Measurements from ENCODE around the gene PLCB4. TPM values are rescaled to one million over a fixed set of nuclear protein-coding genes. Genes with fewer than 3 reads are reported as not detected.
"Not testable (repeated sequence)": the region's sequence is repeated elsewhere in the genome, so short reads cannot be mapped to it uniquely, and the experiment has no call there.

The PLCB4 gene
- polyA plus RNA-seq, 3 donors = 13.1 to 15.7 (median 13.9) TPM

DNA sequence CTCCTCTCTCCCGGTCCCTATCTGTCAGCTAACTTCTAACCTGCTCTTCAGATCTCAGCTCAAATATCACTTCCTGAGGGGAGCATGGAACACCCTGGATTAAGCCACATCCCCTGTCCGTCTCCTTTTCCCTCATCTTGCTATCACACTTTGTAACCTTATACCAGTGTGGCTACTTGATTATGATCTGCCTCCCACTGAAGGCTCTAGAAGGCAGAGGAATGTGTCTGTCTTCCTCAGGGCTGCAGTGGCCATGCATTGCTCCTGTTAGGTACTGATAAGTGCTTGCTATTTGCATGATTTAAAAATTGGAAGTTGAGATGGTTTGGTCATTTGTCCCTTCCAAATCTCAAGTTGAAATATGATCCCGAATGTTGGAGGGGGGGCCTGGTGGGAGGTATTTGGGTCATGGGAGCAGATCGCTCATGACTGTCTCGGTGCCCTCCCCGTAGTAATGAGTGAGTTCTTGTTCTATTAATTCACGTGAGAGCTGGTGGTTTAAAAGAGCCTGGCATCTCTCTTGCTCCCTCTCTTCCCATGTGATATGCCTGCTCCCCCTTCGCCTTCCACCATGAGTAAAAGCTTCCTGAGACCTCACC lies 71.4 kb downstream of the PLCB4 start:
- peak in 1 of 3 donors; percentile 33 for DNase-seq (ENCODE audit: low read depth in 3 of 3, low spot score in 2 of 3)

- DNase-seq (ENCODE audit: low read depth in 3 of 3, low spot score in 2 of 3) = no peak
These were observed 72.2 kb downstream of the PLCB4 start for GRCh38 chr20:9141070-9141469.

- no peak for DNase-seq (ENCODE audit: low read depth in 3 of 3, low spot score in 2 of 3)
These were observed 73.0 kb downstream of the PLCB4 start for GRCh38 chr20:9141921-9142320.

DNA sequence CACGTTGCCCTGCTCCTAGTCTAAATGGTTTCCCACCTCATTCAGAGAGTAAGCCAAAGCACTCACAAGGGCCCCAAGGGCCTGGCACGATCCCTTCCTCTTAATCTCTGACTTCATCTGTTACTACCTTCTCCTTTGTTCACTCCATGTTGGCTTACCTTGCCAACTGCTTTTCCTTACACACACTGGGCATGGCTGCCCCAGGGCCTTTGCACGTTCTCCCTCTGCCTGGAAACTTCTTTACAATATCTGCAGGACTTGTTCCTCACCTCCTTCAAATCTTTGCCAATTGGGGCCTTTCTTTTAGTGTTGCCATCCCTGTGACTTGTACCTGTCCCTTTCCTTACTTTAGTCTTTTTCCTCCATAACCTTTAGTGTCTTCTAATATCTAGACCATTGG lies 73.9 kb downstream of the PLCB4 start:
- no peak for DNase-seq (ENCODE audit: low read depth in 3 of 3, low spot score in 2 of 3)

- no peak for DNase-seq (ENCODE audit: low read depth in 3 of 3, low spot score in 2 of 3)
These were observed 75.0 kb downstream of the PLCB4 start for GRCh38 chr20:9143926-9144325.

GRCh38 chr20:9144643-9145042 lies 75.8 kb downstream of the PLCB4 start:
- no peak for DNase-seq (ENCODE audit: low read depth in 3 of 3, low spot score in 2 of 3)

DNA sequence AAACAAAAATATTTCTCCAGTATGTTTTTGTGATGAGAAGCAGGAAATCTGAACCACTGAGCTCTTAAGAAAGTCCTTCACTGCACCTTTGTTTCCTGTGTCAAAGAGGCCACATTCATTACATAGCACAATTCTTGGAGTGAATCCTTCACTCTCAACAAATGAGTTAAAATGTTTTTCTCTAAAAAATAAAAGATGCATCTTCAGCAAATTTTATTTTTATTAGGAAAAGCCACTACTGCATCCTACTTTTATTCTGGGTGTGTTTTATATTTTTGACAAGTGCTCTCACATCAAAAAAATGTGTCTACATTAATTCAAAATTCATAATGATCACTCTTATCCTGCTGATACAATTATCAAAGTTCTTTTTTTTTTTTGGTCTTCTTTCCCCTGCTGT lies 76.3 kb downstream of the PLCB4 start:
- no peak for DNase-seq (ENCODE audit: low read depth in 3 of 3, low spot score in 2 of 3)

GRCh38 chr20:9146649-9147048 lies 77.8 kb downstream of the PLCB4 start:
- no peak for DNase-seq (ENCODE audit: low read depth in 3 of 3, low spot score in 2 of 3)

DNA sequence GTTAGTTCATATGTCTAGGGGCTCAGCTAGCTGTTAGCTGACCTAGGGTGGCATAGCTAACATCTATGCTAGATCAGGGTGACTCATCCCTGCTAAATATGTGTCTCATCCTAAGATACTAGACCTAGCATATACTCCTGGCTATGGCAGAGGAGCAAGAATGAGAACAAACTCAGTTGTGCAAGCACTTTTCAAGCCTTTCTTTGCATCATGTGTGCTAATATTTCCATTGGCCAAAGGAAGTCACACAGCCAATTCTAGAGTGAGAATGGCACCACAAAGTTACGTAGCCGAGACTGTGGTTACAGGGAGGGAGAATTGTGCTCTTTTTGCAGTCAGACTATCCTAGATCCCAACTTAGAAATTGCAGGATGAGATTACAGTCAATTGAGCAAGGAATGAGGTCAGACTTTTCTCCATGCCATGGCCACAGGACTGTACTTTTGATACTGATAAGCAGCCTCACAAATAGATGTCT lies 78.7 kb downstream of the PLCB4 start:
- no peak for DNase-seq (ENCODE audit: low read depth in 3 of 3, low spot score in 2 of 3)

DNA sequence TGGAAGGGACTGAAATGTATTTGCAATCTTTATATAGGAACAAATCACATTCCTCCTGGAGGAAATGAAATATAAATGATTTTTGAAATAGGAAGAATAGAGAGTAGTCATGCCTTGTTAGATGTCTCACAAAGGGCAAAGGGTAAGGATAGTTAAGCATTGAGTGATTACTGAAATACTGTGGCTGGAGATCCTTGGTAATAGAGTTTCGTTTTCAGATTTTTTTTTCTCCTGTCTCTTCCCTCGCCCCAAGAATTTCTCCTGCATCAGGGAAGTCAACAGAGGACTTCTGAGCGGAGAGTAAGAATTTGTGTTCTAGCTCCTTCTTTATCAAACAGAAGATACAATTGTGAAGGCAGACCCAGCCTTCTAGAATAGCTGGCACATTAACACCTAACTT lies 79.4 kb downstream of the PLCB4 start:
- no peak for DNase-seq (ENCODE audit: low read depth in 3 of 3, low spot score in 2 of 3)

GRCh38 chr20:9149087-9149486 lies 80.2 kb downstream of the PLCB4 start:
- DNase-seq (ENCODE audit: low read depth in 3 of 3, low spot score in 2 of 3) = no peak

GRCh38 chr20:9149796-9150195 lies 80.9 kb downstream of the PLCB4 start:
- no peak for DNase-seq (ENCODE audit: low read depth in 3 of 3, low spot score in 2 of 3)

GRCh38 chr20:9150679-9151078 lies 81.8 kb downstream of the PLCB4 start:
- DNase-seq (ENCODE audit: low read depth in 3 of 3, low spot score in 2 of 3) = no peak

DNA sequence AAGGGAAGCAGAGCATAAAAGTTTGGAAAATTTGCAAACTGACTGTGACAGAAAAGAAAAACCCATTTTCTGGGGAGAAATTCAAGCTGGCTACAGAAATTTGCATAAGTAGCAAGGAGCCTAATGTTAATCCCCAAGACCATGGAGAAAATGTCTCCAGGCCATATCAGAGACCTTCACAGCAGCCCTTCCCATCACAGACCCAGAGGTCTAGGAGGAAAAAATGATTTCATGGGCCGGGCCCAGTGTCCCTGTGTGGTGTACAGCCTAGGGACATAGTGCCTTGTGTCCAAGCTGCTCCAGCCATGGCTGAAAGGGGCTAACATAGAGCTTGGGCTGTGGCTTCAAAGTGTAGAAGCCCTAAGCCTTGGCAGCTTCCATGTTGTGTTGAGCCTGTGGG lies 83.3 kb downstream of the PLCB4 start:
- not testable (repeated sequence) for DNase-seq (ENCODE audit: low read depth in 3 of 3, low spot score in 2 of 3)

DNA sequence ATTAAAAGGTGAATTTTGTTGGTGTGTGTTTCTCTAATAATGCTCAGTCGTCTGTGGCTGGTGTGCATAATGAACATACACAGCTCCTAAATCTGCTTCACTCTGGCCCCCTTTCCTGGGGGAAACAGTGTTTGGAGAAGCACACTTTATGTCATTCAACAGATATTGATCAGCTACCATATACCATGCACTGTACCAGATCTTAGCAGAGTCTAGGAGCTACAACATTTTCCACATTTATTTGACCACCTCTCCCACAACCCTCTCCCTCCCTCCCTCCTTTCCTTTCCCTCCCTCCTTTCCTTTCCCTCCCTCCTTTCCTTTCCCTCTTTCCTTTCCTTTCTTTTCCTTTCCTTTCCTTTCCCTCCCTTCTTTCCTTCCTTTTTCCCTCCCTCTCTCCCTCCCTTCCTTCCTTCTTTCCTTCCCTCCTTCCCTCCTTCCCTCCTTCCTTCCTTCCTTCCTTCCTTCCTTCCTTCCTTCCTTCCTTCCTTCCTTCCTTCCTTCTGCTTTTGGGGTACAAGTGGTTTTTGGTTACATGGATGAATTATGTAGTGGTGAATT lies 85.7 kb downstream of the PLCB4 start:
- DNase-seq (ENCODE audit: low read depth in 3 of 3, low spot score in 2 of 3) = no peak

DNA sequence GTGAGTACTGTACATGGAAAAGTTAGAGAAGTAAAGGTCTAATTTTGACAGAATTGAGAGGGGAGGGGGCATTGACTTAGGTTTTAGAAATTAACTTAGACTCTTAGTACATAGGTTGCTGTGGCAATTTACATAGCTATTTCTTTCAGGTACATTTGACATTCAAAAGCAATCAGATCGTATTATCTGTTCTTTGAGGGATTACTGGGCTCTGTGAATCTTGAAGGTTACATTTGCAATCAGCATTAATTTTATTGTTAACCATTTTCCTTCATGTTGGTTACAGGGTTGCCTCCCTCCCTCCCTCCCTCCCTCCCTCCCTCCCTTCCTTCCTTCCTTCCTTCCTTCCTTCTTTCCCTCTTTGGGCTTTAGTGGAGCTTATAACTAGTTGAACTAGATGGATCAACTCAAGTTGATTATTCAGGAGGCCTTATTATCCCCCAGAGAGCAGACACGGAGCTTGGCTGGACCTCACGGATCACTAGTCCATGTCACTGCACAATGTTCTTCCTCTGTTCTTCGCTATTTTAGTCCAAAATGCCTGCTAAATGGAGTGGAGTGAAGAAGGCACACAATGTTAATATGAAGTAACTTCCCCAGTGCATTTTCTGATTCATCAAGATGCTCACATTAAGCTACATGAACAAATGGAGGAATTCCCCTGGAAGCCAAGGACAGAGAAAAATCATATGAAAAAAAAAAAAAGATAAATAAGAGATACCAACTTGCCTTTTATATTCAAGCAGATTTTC lies 87.8 kb downstream of the PLCB4 start:
- no peak for DNase-seq (ENCODE audit: low read depth in 3 of 3, low spot score in 2 of 3)

- no peak for DNase-seq (ENCODE audit: low read depth in 3 of 3, low spot score in 2 of 3)
These were observed 91.4 kb downstream of the PLCB4 start for GRCh38 chr20:9160331-9160730.

DNA sequence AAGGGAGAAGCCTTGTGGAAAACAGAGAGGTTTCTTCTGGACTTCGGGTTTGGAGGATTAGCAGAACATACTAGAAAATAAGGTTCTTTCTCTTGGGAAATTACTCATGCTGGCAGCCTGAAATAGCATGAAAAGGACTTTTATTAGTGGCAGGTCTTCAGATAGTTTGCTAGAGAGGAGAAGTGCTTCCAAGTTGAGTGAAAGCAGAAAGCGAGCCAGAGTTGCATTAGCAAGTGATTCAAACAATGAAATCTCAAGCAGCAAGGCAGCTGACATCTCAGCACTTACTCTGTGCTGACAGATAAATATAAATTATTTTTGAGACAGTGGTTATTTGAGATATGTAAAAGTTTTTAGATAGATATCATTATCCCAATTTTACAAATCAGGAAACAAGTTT lies 91.9 kb downstream of the PLCB4 start:
- no peak for DNase-seq (ENCODE audit: low read depth in 3 of 3, low spot score in 2 of 3)

- no peak for DNase-seq (ENCODE audit: low read depth in 3 of 3, low spot score in 2 of 3)
These were observed 92.4 kb downstream of the PLCB4 start for GRCh38 chr20:9161311-9161710.

DNA sequence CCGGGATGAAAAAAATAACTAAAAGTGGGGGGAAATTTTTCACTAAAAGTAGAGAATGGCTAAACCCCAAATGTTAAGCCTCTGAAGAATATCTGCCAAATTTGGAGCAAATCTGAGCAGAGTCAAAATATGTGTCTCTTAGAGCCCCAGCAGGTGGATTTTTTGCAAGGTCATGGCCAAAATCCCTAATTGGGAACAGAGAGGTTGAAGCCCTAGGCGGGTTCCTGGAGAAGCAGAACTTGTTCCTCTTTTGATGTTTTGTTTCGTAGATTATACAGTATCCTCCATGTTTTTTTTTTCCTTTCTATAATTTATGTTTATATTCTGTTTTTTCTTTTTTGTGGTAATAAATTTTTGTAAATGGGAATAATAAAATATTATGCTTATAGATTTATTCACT lies 94.4 kb downstream of the PLCB4 start:
- no peak for DNase-seq (ENCODE audit: low read depth in 3 of 3, low spot score in 2 of 3)

DNA sequence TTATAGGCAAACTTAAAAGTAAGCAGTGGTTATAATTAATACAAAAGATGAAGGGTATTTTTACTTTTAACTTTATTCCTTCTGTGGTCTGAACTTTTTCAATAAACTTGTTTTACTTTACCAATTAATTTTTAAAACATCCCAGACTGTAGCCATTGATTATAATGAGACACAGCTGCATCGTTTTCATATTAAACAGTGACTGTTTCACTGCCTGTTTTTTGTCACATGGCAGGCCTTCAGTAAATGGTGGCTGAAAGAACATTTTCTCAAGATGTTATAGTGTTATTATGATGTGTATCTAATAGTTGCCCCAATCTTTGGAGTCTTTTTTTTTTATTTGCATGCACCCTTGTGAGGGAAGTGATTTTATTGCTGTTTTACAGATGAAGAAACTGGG lies 95.1 kb downstream of the PLCB4 start:
- DNase-seq (ENCODE audit: low read depth in 3 of 3, low spot score in 2 of 3) = no peak

GRCh38 chr20:9165261-9165660 lies 96.4 kb downstream of the PLCB4 start:
- no peak for DNase-seq (ENCODE audit: low read depth in 3 of 3, low spot score in 2 of 3)
